SK-N-SH treated with all-trans-retinoic acid at 6 μM for 48 hours (cell line): Measurements from ENCODE around the gene MGLL.

Experiments used
- ATAC-seq: fragments of 200-7000 bp; cut with Tn5 transposase; 3 replicates; pipeline ENCODE4 v1.9.1; 2020; ENCODE audit warnings: mild to moderate bottlenecking, moderate library complexity
- ARNTL ChIP-seq: fragments of 450-650 bp; formaldehyde crosslinking; IDR thresholded peaks from 2 replicates; pipeline ENCODE4 v1.5.0; 2020; ENCODE audit warnings: low read depth, mild to moderate bottlenecking, moderate library complexity, borderline replicate concordance
- BACH2 ChIP-seq: fragments of 250-450 bp; sonication (Bioruptor Pico); IDR thresholded peaks from 2 replicates; pipeline ENCODE4 v1.9.0; 2021; ENCODE audit warnings: mild to moderate bottlenecking, borderline replicate concordance
- CREB5 ChIP-seq: fragments of 250-450 bp; sonication (Bioruptor Pico); IDR thresholded peaks from 2 replicates; pipeline ENCODE4 v1.5.1; 2020; ENCODE audit warnings: low read depth, mild to moderate bottlenecking, moderate library complexity
- CSRNP3 ChIP-seq: fragments of 250-450 bp; sonication (Bioruptor Pico); IDR thresholded peaks from 2 replicates; pipeline ENCODE4 v1.5.1; 2021; ENCODE audit warnings: mild to moderate bottlenecking, moderate library complexity
- GLIS3 ChIP-seq: fragments of 250-450 bp; sonication (Bioruptor Pico); IDR thresholded peaks from 2 replicates; pipeline ENCODE4 v1.5.0; 2020; ENCODE audit warnings: mild to moderate bottlenecking, moderate library complexity
- ISL1 ChIP-seq: fragments of 250-450 bp; sonication (Bioruptor Pico); IDR thresholded peaks from 2 replicates; pipeline ENCODE4 v2.1.2; 2022; ENCODE audit warnings: mild to moderate bottlenecking, moderate library complexity
- OSR1 ChIP-seq: fragments of 250-450 bp; sonication (Bioruptor Pico); IDR thresholded peaks from 2 replicates; pipeline ENCODE4 v1.8.0; 2022; ENCODE audit warnings: moderate library complexity, mild to moderate bottlenecking, inconsistent platforms
- PPARA ChIP-seq: fragments of 250-450 bp; sonication (Bioruptor Pico); IDR thresholded peaks from 2 replicates; pipeline ENCODE4 v1.5.0; 2020; ENCODE audit warnings: mild to moderate bottlenecking, borderline replicate concordance
- RARB ChIP-seq: fragments of 250-450 bp; sonication (Bioruptor Pico); IDR thresholded peaks from 2 replicates; pipeline ENCODE4 v1.8.0; 2021; ENCODE audit warnings: mild to moderate bottlenecking, moderate library complexity
- SNAI2 ChIP-seq: fragments of 250-450 bp; sonication (Bioruptor Pico); IDR thresholded peaks from 2 replicates; pipeline ENCODE4 v1.5.0; 2020; ENCODE audit warnings: mild to moderate bottlenecking, moderate library complexity
- TCF4 ChIP-seq: fragments of 250-450 bp; sonication (Bioruptor Pico); IDR thresholded peaks from 2 replicates; pipeline ENCODE4 v1.8.0; 2021; ENCODE audit warnings: mild to moderate bottlenecking, moderate library complexity, borderline replicate concordance
- TOX ChIP-seq: fragments of 250-450 bp; sonication (Bioruptor Pico); IDR thresholded peaks from 2 replicates; pipeline ENCODE4 v1.8.0; 2021; ENCODE audit warnings: mild to moderate bottlenecking, moderate library complexity, borderline replicate concordance
- TSHZ2 ChIP-seq: fragments of 250-450 bp; sonication (Bioruptor Pico); IDR thresholded peaks from 2 replicates; pipeline ENCODE4 v1.5.0; 2020; ENCODE audit warnings: mild to moderate bottlenecking, moderate library complexity
- ZC3H10 ChIP-seq: fragments of 250-450 bp; sonication (Bioruptor Pico); IDR thresholded peaks from 2 replicates; pipeline ENCODE4 v1.5.1; 2021; ENCODE audit warnings: mild to moderate bottlenecking, moderate library complexity
- ZNF565 ChIP-seq: fragments of 450-650 bp; formaldehyde crosslinking; conservative IDR thresholded peaks from 2 replicates; pipeline ENCODE4 v1.5.0; 2020; ENCODE audit warnings: low read depth, mild to moderate bottlenecking, moderate library complexity
- ZNF70 ChIP-seq: fragments of 450-650 bp; formaldehyde crosslinking; IDR thresholded peaks from 2 replicates; pipeline ENCODE4 v1.5.0; 2020; ENCODE audit warnings: mild to moderate bottlenecking, moderate library complexity

MGLL gene

GRCh38 chr3:127680146-127680661, 142.1 kb downstream of the MGLL start:
- TF ChIP-seq ZNF70 (CRISPR knock-in tag), result no peak
- TF ChIP-seq TSHZ2 (CRISPR knock-in tag), result no peak
- no peak for TF ChIP-seq ARNTL (CRISPR knock-in tag)
- no peak for TF ChIP-seq ZNF565 (CRISPR knock-in tag)
- no peak for TF ChIP-seq OSR1 (CRISPR knock-in tag)
- TF ChIP-seq RARB (CRISPR knock-in tag), result no peak
- TF ChIP-seq CSRNP3 (CRISPR knock-in tag), result no peak
- TF ChIP-seq SNAI2 (CRISPR knock-in tag), result no peak
- no peak for TF ChIP-seq ISL1 (CRISPR knock-in tag)
- no peak for TF ChIP-seq TCF4 (CRISPR knock-in tag)
- no peak for TF ChIP-seq CREB5 (CRISPR knock-in tag)
- TF ChIP-seq ZC3H10 (CRISPR knock-in tag), result no peak
- ATAC-seq, result no peak

- TF ChIP-seq PPARA, result no peak
- TF ChIP-seq CREB5 (CRISPR knock-in tag), result no peak
- no peak for TF ChIP-seq TSHZ2 (CRISPR knock-in tag)
- no peak for TF ChIP-seq GLIS3 (CRISPR knock-in tag)
- no peak for TF ChIP-seq SNAI2 (CRISPR knock-in tag)
- no peak for ATAC-seq
Measured at GRCh38 chr3:127679534-127680145, 142.7 kb downstream of the MGLL start.

- TF ChIP-seq TCF4 (CRISPR knock-in tag) (no peak), BACH2 (CRISPR knock-in tag) (no peak), ISL1 (CRISPR knock-in tag) (no peak), OSR1 (CRISPR knock-in tag) (no peak), ZNF565 (CRISPR knock-in tag) (no peak), SNAI2 (CRISPR knock-in tag) (no peak), CSRNP3 (CRISPR knock-in tag) (no peak), TOX (CRISPR knock-in tag) (no peak), CREB5 (CRISPR knock-in tag) (no peak)
- ATAC-seq, result no peak
Measured at GRCh38 chr3:127678611-127679533, 143.4 kb downstream of the MGLL start.
